DLD1 (cell line): ENCODE data around the gene GPX1.

Experiments used
- in situ Hi-C: cut with HindIII; loops from 2 replicates; pipeline ENCODE4 v1.10.0; 2017; ENCODE audit warnings: low sequenced_read_pairs

The GPX1 gene

GRCh38 chr3:49313896-49314688, 44.1 kb downstream of the GPX1 start:
- in situ Hi-C loops: no loop called here

DNA sequence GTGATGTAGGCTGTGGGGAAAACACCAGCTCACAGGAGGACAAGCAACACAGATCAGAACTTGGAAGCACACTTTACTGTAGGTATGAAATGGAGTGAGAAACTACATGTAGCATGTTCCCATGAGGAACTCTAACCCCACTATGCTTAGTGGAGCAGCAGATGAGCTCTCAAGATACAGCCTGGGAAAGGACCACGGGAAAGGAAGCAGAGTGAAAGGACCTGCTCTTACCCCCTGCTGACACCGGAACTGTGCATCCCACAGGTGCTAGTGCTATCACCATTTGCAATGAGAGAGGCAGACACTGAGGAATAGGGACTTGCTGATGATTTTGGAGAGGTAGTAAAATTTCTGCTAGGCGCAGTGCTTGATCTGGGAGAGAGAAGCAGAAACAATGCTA, 46.9 kb downstream of the GPX1 start:
- in situ Hi-C loops: no loop called here

GRCh38 chr3:49310677-49311076, 47.5 kb downstream of the GPX1 start:
- in situ Hi-C loops: no loop called here
